Activated CD8-positive, alpha-beta memory T cell treated with anti-CD3 and anti-CD28 coated beads for 36 hours (primary cell): ENCODE measurements around the gene PLEKHS1. TPM values are rescaled to one million over a fixed set of nuclear protein-coding genes. Genes with fewer than 3 reads are reported as not detected.

Experiments
- CTCF ChIA-PET: fragments of 350-600 bp; sonication (Branson Sonifier 250); formaldehyde crosslinking; loops from one replicate; lab custom pipeline; 2021; ENCODE audit warnings: antibody characterized with exemption; lab: Charles Lee
- POLR2A ChIA-PET: fragments of 350-600 bp; sonication (Branson Sonifier 250); formaldehyde crosslinking; loops from one replicate; lab custom pipeline; 2021; ENCODE audit warnings: antibody characterized with exemption; lab: Charles Lee
- total RNA-seq, 2 experiments: library from RNA; stranded (reverse); gene quantifications; one replicate each; pipeline ENCODE4 v1.2.3, GENCODE V29; 2021

Gene PLEKHS1
- not detected for total RNA-seq

DNA sequence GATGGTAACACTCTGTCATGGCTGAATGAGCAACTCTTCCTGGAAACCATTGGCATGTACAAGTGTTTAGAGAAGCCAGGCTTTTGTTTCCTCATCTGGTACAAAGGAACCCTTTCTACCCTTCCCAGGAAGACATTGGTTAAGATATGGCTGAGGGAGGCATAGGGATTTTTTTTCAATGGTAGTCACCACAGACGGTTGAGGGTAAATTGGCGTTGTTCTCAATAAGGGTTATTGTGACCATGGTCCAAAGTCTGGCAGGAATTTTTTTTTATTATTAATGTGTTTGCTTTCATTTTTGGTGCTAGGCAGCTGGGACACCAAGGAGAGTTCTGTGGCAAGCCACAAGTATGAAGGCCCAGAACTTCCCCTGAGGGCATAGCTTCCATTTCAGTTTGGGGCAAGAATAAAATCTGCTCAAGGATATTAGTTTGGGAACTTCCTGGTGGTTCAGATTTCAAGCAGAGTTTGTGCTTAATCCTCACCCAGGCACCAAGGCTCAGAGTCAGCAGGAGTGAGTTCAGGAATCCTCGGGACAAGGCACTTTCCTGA lies at the start of gene PLEKHS1:
Gene PLEKHS1 (plus strand): TSS at position 502 of the 552 bp plus-strand sequence. CDS start 3,596 bp downstream, outside the sequence.
- ChIA-PET POLR2A (no interaction called here), CTCF (no interaction called here)

DNA sequence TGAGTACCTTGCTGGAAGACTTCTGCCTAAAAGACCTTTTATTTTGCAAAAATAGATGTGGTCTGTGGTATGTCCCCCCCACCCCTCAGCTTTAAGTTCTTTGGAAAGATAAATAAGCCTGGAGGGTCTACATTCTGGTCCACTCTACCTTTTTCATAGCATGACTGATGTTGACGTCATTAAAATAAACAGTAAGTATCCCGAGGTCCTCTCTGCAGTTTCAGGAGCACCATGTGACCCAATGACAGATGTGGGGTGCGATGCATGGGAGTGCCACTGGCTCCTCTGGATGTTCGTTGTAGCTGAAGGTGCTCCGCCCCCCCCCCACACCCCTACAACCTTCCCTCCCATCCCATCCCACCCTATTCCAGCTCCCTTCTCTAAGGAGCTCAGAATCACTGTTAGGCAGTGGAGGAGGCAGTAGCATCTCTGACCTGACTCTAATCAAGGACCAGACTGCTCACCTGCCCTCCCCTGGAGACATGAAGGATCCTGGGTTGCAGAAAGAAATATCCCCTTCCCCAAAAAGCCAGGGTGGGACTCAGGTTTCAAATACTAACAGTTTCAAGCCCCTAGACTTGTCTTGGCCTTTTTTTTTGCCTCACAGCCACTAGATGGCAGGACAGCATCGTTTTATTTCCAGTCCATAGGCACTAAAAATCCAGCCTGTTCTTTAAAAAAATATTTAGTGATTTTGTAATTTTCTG lies 46.7 kb upstream of the PLEKHS1 start:
- POLR2A ChIA-PET, result no interaction called here

DNA sequence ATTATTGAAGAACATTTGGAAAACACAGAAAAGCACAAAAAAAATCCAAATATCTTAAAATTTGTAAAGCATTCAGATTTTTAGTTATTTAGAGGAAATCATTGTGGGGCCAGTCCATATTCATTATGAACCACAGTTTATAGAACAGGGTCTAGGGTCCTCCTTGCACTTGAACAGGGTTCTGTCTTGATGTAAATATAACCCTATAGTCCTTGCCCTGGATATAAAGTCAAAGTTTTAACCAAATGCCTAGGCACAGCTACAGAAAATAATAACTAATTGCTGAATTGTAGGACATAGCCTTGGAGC lies 46.2 kb upstream of the PLEKHS1 start:
- CTCF ChIA-PET, result no interaction called here
- POLR2A ChIA-PET, result no interaction called here

More for the DNA sequence above, 46.7 kb upstream of the PLEKHS1 start:
- CTCF ChIA-PET, result no interaction called here

DNA sequence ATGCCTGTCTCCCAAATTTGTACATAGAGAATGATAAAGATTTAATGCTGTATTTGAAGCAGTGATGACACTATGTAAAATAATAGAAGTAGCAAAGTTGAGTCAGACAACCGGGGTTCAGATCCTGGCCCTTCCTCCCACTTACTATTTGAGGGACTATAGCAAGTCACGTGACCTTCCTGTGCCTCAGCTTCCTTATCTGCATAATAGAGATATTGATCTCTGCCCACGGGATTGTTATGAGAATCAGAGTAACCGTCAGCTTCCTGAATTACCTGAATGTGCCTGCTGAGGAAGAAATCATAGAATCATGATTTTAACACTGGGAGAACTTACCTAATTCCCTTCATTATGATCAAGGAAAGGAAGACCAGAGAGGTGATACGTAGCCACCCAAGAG lies 44.9 kb upstream of the PLEKHS1 start:
- POLR2A ChIA-PET, result no interaction called here
- CTCF ChIA-PET, result no interaction called here

DNA sequence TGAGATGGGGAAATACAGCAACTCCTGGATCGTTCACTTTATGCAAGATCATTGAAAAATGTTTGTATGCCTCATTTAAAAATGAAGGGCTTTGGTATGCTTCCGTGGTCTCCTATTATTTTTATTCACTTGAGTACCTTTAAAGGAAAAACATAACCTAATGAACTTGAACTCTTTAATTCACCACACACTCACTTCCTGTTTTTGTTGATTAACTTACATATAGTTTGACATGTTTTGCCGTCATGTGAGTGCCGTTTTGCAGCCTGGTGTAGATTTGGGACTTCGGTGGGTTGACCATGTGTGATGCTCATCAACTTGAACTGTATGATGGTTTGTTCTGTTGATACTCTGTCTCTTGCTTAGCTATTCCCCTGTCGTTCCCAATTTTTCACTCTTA lies 42.8 kb upstream of the PLEKHS1 start:
- ChIA-PET CTCF (interaction anchor here (1.0 kb wide), 1 partner anchor 11 kb away, joined by 3 read pairs; no protein-coding TSS in a partner anchor), POLR2A (no interaction called here)

DNA sequence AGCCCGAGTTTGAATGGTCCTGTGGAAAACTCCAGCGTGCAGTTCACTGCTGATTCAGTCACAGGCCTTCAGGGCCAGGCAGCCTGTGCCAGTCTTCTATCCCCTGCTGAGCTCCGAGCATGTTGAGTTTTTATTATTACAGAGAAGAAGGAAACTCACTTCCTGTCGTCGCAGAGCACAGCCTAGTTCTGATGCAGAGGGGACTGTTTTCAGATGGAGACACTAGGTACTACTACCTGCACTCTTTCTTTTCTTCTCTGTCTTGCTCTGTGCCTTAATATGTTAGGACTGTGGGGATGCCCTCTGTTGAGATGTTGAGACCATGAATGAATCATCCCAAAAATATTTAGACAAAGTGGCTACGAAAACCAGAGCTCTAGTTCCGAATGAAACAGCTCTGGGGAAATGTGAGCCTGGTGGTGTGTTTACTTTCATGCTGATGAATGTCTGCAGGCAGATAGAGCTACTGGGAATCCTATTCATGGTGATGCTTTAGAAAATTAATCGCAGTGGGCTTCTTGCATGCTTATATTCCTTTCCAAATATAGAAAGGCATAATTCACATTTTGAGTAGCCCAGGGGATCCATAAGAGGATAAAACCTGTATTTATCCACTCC lies 42.2 kb upstream of the PLEKHS1 start:
- ChIA-PET POLR2A (no interaction called here), CTCF (interaction anchor here (1.0 kb wide), 1 partner anchor 12 kb away, joined by 3 read pairs; no protein-coding TSS in a partner anchor)

DNA sequence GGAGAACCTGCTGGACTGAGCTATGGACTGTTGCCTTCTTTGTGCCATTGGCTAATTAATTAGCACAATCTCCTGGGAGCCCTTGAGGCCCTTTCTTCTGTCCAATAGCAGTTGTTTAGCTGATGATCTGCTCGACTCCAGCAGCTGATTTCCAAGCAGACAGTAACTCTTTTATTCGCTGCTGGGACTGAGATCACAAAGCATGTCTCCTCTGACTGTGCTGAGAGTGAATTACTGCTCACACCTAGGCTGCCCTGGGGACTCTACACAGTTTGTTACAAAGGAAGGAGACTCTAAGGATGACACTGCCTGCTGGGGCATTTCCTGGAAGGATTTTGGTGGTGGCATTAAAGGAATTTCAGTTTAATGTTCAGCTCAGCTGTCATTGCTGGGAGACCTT lies 40.3 kb upstream of the PLEKHS1 start:
- CTCF ChIA-PET, result no interaction called here
- POLR2A ChIA-PET, result no interaction called here

DNA sequence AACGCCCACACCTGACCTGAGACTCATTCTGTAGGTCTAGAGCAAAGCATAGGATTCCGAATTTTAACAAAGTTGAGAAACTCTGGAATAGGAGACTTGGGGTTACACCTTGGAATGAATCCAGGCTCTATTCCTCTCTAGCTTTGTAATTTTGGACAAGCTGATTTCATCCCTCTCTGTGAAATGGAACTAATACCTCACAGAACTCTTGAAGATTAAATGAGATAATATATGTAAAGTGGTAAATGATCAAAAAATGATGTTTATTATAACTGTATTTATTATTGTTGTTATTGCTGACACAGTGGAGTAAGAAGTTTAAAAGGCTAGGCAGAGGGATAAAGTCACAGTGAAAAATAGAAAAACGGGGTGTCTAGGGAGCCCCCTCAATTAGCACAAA lies 39.5 kb upstream of the PLEKHS1 start:
- POLR2A ChIA-PET, result no interaction called here
- CTCF ChIA-PET, result no interaction called here

DNA sequence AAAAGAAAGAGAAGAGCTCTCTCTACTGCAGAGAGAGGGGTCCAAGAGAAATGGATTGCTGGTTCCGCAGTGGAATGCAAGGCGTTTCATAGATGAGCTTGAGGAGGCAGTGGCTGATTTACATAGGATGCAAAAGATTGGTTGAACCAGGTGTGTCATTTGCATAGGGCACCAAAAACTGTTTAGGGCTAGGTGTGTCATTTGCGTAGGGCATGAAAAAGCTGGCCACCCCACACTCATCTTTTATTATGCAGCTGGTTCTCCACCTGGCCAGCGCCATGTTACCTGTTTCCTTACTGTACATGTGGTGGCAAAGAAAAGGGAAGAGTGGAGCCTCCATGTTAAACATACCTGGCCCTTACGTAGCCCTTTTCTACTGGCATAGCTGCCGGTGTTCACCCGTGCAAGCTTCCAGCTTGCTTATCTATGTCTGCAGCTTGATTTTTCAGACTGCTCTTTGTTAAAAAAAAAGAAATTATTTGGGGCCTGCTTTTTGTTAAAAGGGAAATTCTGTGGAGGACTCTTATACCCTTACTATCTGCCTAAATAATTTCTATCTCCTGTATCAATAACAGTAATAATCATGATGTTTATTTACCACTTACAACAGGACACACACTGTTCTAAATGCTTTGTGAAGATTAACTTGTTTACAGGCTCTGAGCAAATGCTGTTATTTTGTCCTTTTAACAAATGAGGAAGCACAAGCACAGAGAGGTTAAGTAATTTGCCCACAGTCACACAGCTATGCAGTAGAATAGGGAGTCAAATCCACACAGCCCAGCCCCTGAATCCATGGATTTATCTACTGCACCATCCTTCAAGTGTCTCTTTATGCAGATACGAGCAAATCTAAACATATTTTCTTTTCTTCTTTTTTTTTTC lies 38.5 kb upstream of the PLEKHS1 start:
- ChIA-PET POLR2A (no interaction called here), CTCF (no interaction called here)

DNA sequence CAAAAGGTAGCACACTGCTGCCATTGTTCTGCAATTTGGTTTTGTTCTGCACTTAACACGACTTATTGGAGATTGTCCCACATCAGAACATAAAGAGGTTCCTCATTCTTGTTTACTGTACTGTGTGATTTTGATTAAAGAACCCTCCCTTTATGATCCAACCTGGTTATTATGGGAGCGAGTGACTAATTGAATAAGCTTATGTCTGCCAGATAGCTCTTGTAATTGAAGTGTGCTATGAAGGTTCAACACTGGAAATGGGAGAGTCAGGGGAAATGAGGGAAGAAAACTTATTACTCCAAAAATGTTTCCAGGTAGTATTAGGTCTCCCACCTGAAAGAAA lies 37.9 kb upstream of the PLEKHS1 start:
- ChIA-PET POLR2A (no interaction called here), CTCF (no interaction called here)

DNA sequence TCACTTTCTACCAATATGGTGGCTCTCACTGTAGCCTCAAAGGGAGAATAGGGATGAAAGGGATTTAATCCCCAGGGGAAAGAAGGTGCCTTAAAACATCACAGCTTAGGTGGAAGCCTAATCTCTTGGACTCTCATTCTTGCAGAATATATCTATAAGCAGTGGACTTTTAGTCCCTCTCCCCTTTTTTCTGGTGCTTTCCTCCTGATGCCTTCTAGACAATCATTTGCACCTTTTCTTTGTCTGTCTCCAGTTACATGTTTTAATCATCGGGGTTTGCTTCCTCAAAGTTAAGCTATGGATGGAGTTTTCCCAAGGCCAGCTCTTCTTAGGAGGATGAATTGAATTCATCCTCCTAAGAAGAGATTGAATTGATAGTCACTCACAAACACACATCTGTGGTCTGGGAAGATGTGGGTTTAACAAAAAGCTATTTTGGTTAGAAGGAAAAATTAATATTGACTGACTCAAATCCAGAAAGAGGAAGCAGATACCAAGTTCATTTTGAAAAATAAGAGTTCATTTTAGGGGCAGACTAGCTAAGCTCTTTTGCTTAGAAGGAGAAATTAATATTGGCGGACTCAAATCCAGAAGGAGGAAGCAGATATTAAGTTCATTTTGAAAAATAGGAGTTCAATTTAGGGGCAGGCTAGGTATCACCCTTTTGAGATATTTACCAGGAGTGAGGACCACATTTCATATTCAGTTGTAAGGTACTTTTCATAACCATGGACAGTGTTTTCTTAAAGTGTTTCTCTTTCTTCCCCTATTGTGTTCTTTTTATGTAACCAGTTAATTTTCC lies 35.2 kb upstream of the PLEKHS1 start:
- ChIA-PET POLR2A (no interaction called here), CTCF (no interaction called here)

DNA sequence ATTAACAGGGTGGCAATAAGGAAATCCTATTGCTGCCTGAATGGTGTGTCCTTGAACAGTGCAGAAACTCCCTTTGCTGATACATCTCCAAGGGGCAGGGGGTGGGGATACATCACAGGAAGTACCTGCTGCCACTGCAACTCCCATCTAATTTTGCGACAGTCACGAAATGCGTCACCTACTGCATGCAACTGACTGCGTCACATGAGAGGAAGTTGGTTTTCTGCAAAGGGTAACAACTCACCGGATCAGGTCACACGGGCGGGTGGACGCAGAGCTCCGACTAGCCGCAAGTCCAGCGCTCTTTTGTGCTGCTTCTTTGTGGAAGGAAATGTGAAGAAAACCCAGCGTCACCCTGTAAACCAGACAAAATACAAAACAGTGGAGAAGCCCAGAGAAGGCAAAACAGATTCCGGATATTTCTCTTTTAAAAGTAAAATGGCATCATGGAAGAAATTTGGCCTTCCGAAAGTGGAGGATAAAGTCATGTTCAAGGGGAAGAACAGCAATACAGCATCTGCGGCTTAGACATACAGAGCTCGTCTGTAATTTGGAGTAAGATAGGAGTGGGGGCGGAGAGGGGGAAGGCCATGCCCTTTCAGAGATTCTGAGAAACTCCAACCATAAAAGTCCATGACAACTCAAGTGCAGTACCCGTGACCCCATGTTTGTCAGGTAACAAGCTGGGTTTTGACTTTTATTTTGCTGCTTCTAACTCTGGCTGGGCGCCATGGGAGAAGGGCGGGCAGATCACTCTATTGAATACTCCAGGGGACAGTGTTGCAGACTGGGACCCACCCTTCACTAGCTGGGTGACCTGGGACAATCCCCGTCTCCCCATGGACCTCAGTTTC lies 32.3 kb upstream of the PLEKHS1 start:
- CTCF ChIA-PET, result no interaction called here

DNA sequence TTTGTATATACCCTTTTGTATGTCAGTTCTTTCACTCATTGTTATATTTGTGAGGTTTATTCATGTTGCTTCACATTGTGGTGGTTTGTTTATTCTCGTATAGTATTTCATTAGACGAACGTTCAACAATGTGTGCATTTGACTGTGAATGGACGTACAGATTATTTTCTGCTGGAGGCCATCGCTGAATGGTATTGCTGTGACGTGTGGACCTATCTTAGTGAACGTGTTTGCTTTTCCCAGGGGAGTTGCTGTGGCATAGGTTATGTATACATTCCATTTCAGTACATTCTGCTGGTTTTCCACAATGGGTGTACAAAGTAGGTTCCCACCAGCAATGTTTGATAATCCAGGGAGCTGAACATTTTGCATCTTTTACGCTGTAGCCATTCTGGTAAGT lies 31.1 kb upstream of the PLEKHS1 start:
- CTCF ChIA-PET, result no interaction called here
- POLR2A ChIA-PET, result no interaction called here

More for the DNA sequence above, 32.3 kb upstream of the PLEKHS1 start:
- POLR2A ChIA-PET, result no interaction called here

DNA sequence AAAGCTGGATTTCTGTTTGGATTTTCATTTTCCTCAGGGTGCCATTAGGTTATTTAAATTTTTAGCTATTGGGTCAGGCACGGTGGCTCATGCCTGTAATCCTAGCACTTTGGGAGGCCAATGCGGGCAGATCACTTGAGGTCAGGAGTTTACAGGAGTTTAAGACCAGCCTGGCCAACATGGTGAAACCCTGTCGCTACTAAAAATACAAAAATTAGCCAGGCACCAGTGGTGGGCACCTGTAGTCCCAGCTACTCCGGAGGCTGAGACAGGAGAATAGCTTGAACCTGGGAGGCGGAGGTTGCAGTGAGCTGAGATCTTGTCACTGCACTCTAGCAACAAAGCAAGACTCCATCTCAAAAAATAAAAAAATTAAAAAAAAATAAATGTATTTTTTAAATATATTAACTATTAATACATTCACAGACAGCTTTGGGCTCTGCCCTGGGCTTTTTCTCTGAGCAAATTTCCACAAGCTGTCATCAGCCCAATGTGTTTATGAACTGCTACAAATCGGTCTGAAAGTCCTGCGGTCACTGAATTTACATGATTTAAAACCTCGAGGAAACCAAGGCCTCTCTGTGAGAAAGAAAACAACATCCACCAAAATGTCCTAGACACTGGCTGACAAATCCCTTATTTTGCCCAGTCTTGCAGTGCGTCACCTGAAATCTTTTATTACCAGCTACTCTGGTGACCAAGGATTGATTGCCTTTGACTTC lies 19.2 kb upstream of the PLEKHS1 start:
- CTCF ChIA-PET, result no interaction called here

DNA sequence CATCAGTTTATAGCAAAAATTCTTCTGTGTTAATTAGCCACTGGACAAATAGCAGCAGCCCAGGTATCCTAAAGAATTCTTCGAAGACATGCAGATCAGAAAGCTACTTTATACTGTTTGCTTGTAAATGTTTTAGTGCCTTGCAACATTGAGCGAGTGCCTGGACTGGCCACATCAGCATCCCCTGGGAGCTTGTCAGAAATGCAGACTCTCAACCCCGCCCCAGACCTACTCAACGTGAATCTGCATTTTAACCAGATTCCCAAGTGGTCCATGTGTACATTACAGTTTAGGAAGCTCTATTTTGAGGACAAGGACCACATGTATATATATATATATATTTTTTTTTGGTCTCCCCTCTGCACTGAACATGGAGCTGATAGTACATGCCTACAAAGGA lies 18.5 kb upstream of the PLEKHS1 start:
- CTCF ChIA-PET, result no interaction called here
- POLR2A ChIA-PET, result no interaction called here

More for the DNA sequence above, 19.2 kb upstream of the PLEKHS1 start:
- POLR2A ChIA-PET, result no interaction called here

DNA sequence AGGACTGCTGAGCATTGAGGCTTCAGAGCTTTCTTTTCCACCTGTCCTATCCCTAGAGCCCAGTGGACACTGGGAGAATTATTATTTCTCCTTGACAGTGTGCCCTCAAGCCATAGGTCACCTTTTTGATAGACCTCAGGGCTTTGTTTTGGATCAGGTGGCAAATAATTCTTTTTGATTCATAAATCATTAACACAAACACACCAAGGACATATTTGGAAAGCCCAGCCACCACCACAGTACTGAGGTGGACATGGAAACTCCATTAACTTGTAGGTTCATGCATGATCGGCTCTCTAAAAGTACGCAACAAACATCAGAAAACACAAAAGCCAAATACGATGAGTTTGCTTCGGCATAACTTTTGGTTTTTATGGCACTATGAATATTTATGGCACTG lies 17.8 kb upstream of the PLEKHS1 start:
- POLR2A ChIA-PET, result no interaction called here
- CTCF ChIA-PET, result no interaction called here

DNA sequence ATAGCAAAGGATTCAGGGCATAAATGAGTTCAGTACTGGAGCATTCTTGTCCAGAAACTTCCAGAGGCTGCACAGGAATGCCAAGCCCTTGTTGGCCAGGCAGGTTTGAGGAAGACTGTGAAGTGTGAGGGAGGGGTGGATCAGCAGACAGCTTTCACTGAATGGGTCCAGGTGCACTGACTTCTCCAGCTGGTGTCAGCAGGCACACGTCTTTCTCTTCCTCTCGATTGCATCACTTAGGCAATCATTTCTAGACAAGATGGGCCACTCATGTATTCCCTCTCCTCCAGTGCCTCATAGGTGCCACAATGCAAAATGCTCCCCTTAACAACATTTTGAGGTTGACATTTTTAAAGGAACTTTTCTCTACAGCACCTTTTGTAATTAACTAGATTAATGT lies 15.6 kb upstream of the PLEKHS1 start:
- CTCF ChIA-PET, result no interaction called here
- POLR2A ChIA-PET, result no interaction called here

DNA sequence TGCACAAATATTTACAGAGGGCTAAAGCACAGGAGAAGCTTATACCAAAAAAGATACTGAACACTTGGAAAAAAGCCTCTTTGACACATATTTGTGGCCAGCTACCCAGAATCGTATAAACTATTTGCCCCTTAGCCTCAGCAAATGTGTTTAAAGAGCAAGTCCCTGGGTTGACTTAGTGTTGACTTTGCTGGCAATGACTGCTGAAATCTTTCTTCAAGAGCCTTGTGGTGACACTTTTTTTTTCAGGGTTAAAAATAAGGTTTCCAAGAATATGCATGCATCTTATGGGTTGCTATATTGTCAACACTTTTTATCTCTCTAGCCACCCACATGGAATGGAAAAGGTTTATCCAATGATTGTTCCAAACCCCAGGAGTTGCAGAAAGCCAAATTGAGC lies 14.9 kb upstream of the PLEKHS1 start:
- CTCF ChIA-PET, result no interaction called here
- POLR2A ChIA-PET, result no interaction called here
